Kidney capillary endothelial cell (primary cell): ENCODE results near the gene PRKCB.

Source experiments
- DNase-seq: peaks from one replicate; pipeline ENCODE4 v3.0.0-alpha.2; 2018; ENCODE audit warnings: low spot score

The PRKCB gene

DNA sequence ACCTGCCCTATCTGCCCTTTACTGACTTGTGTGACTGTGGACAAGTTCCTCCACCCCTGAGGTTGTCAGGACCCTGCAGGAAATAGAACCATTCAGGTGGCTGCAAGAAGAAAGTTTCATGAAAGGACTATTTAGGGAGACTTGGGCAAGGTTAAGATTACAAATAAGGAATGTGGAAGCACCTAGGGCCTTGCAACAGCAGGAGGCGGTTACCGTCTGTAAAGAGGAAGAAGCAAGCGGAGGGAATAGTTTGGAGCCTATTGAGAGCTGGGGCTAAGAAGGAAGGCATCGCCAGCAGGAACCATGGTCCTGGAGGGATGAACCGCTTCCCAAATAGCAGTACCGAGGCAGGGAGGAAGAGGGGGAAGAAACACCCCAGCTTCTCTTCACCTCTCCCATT lies 132.4 kb downstream of the PRKCB start:
- DNase-seq = no peak

- DNase-seq = no peak
Observed at GRCh38 chr16:23969468-23970297, 133.9 kb downstream of the PRKCB start.

DNA sequence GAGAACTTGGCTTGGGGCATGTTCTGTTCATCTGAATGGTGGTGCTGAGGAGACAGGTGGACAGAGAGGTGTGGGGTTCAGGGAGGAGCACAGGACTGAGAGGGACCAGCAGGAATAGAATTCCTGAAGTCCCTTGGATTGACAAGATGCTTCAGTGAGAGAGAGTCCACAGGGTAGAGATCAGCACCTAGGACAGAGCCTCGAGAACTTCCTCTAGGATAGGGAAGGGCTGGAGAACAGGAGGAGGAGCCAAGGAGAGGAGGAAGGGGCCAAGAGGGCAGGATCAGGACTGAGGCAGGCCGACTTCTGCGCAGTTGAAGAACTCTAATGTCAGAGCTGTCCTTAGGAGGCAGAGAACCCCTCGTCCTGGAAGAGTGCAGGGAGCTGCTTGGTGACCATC lies 138.4 kb downstream of the PRKCB start:
- DNase-seq = no peak

GRCh38 chr16:23975293-23975692 lies 139.5 kb downstream of the PRKCB start:
- no peak for DNase-seq

GRCh38 chr16:23976091-23976490 lies 140.3 kb downstream of the PRKCB start:
- DNase-seq = no peak

DNA sequence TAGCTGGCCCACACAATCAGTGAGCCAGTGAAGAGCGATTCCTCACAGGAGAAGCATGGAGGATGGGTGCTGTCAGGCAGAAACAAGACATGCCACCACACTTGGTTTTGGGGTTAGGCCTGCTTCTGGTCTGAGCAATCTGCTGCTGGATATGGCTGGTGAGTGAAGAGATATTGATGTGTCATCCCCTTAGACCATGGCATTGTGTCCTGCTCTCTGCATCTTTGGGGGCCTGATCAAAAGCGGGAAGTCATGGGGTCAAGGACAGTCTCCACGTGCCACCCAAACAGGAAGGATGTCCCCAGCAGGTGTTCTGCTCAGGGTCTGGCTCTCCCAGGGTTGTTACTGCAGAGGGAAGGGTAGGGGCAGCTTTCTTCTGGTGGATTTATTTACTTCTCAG lies 140.7 kb downstream of the PRKCB start:
- DNase-seq = no peak

DNA sequence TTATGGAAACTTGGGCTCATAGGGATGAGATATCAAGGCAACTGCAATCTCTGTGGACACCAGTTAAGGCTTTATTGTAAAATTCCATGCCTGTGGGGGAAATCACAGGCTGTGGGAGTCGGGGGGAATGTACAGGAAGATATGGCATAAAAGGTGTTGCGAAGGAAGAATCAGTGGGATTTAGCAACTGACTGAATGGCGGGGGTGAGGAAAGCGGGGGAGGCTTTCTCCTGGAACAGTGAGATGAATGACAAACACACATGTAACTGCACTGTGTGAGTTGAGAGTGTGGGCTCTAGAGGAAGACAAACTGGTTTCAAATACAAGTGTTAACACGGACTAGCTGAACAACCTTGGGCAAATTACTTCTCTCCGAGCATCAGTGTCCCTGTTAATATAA lies 143.7 kb downstream of the PRKCB start:
- DNase-seq = no peak

DNA sequence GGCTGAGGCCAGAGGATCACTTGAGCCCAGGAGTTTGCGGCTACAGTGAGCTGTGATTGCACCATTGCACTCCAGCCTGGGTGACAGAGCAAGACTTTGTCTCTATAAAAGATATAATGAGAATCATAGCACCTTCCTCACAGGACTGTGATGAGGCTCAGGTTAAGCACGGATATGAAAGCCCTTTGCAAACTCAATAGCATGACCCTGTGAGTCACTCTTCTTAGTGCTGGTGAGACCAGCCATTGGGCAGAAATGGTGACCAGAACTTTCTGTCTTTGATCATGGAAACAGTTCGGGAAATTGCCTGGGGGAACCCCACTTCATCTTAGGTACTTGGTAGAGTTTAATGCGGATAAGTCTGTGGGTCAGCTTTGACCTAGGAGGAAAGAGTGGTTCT lies 144.2 kb downstream of the PRKCB start:
- DNase-seq = no peak

DNA sequence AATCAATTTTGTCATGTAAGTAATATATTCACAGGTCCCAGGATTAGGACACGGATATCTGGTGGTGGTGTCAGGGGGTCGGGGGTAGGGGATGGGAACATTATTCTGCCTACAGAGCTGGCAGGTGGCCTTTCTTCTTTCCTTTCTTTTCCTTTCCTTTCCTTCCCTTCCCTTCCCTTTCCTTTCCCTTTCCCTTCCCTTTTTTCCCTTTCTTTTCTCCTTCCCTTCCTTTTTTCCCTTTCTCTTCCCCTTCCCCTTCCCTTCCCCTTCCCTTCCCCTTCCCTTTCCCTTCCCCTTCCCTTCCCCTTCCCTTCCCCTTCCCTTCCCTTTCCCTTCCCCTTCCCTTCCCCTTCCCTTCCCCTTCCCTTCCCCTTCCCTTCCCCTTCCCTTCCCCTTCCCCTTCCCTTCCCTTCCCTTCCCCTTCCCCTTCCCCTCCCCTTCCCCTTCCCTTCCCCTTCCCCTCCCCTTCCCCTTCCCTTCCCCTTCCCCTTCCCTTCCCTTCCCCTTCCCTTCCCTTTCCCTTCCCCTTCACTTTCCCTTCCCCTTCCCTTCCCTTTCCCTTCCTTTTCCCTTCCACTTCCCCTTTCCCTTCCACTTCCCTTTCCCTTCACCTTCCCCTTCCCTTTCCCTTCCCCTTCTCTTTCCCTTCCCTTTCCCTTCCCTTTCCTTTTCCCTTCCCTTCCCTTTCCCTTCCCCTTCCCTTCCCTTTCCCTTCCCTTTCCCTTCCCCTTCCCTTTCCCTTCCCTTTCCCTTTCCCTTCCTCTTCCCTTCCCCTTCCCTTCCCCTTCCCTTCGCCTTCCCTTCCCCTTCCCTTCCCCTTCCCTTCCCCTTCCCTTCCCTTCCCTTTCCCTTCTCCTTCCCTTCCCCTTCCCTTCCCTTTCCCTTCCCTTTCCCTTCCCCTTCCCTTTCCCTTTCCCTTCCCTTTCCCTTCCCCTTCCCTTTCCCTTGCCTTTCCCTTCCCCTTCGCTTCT lies 145.9 kb downstream of the PRKCB start:
- DNase-seq = no peak

- DNase-seq = no peak
Observed at GRCh38 chr16:23986455-23986854, 150.7 kb downstream of the PRKCB start.

DNA sequence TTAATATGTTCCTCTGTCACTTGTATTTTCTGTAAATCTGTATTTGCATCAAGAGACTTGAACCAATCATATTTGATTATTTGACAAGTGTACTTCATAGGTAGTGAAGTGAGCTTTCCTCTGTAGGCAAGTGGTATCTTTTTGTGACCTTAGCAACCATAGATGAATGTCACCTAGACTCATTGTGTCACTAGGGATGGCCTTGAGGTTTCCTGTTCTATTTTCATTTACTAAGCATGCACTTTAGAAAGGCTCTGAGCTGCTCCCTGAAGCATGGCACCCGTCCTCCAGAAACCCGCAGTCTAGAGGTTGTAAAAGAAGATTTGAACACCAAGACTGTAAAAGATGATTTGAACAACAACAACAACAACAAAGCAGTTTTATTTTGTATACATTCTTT lies 151.7 kb downstream of the PRKCB start:
- no peak for DNase-seq

DNA sequence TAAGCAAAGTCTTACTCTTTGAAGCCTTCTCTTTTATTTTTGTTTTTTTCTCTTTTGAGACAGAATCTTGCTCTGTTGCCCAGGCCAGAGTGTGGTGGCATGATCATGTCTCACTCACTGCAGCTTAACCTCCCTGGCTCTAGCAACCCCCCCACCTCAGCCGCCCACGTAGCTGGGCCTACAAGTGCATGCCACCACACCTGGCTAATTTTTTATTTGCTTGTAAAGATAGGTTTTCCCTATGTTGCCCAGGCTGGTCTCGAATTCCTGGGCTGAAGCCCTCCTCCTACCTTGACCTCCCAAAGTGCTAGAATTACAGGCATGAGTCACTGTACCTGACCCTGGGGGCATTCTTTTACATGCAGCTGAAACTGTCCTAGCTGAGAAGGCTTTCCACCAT lies 154.7 kb downstream of the PRKCB start:
- no peak for DNase-seq

- no peak for DNase-seq
Observed at GRCh38 chr16:23991066-23991465, 155.3 kb downstream of the PRKCB start.

DNA sequence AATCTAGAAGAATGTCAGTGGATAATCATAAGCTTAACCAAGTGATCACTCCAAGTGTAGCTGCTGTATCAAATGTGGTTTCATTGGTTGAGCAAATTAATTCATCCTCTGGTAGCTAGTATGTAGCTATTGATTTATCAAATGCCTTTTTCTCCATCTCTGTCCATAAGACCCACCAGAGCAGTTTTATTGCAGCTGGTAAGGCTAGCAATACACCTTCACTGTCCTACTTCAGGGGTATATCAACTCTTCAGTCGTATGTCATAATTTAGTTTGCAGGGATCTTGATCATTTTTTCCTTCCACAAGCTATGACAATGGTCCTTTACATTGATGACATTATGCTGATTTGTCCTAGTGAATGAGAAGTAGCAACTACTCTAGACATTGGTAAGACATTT lies 158.8 kb downstream of the PRKCB start:
- DNase-seq = no peak

DNA sequence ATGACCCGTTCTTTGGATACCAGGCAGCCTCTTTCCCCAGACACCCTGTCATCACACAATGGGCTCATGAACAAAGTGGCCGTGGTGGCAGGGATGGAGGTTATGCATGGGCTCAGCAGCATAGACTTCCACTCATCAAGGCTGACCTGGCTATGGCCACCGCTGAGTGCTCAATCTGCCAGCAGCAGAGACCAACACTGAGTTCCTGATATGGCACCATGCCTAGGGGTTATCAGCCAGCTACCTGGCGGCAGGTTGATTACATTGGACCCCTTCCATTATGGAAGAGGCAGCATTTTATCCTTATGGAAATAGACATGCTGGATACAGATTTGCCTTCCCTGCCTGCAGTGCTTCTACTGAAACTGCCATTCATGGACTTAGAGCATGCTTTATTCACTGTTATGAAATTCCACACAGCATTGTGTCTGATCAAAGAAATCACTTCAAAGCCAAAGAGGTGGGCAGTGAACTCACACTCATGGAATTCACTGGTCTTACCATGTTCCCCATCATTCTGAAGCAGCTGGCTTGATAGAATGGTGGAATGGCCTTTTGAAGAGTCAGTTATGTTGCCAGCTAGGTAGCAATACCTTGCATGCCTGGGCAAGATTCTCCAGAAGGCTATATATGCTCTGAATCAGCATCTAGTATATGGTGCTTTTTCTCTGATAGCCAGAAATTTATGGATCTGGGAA lies 160.6 kb downstream of the PRKCB start:
- DNase-seq = no peak

DNA sequence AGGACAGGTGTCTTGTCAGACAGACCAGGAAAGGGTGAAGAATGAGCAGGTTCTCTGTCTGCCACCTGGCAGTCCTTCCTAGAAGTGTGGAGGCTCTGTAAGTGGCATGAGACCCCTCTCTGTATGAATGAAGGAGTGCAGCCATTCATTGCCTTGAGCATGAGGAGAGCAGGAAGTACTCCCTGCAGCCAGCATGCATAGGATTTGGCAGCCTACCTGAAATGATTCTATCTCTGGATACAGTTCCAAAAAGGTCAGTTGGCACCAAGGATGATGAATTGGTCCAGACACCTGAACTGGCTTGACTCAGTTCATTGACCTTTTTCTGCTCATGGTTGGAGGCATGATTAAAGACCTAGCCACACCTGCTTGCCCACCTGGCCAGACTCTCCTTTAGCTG lies 163.0 kb downstream of the PRKCB start:
- DNase-seq = no peak

GRCh38 chr16:23999663-24000062 lies 163.9 kb downstream of the PRKCB start:
- DNase-seq = no peak

DNA sequence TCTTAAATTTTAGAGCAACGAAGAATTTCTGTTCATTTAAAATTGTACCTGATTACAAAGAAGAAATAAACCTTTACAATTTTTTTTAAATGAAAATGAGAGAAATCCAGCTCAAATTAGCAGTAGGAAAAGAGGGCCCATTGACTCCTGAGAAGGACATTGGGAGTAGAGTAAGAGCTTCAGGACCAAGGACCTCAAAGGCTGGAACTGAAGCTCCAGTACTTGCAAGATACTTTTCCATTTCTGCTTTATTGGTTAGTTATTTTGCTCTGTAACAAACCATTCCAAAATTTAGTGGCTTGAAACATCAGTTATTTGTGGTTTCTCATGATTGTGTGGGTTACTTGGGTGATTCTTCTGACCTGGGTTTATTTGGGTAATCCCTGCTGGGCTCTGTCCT lies 165.9 kb downstream of the PRKCB start:
- DNase-seq = no peak

DNA sequence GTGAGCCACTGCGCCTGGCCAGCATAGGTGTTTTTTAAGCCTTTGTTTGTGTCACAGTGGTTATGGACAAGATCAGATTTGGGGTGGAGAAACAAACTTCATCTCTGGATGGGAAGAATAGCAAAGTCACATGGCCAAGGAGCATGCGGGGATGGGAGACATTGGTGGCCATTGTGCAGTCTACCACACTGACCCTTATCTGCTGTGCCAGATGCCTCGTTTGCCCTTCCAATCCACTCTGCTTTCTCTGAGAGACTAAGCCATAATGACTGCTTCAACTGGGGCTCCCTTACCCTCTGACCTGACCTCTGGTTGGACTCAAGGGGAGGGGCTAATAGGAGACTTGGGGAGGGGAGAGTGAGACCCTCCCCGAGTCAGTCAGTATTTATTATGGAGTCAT lies 166.8 kb downstream of the PRKCB start:
- DNase-seq = no peak

DNA sequence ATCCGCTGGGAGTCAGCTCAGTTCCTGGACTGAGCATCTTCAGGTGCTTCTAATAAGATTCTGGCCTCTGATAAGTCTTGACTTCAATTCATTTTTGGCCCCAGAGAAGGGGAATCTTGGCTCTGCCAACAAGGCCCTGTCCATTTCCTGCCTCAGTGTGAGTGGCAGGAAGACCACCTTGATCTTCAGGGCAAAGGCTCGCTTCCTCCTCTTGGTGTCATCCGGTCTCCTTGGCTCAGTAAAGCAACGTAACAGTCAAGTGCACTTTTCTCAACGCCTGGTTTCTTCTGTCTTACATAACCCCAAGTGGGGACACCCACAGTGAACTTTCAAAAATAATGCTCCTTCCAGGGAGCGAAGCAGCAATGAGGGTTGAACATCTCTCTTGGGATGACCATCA lies 169.8 kb downstream of the PRKCB start:
- no peak for DNase-seq

DNA sequence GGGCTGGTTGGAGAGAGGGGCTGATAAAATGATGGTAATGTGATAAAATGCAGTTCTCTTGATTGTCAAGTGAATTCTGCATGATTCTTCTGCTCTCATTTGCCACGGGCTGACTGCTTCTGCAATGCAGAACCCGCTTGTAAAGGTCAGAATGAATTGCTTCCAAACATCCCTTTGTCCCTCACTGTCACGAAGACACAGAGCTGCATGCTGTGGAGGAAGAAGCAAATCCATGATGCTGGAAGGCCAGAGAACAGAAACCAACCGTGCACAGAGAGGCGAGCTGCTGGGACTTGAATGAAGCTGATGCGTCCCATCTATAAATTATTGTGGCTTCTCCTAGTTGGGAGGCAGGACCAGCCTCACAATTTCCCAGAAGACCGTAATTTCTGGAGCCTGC lies 171.6 kb downstream of the PRKCB start:
- no peak for DNase-seq

GRCh38 chr16:24007934-24008333 lies 172.2 kb downstream of the PRKCB start:
- DNase-seq = no peak

DNA sequence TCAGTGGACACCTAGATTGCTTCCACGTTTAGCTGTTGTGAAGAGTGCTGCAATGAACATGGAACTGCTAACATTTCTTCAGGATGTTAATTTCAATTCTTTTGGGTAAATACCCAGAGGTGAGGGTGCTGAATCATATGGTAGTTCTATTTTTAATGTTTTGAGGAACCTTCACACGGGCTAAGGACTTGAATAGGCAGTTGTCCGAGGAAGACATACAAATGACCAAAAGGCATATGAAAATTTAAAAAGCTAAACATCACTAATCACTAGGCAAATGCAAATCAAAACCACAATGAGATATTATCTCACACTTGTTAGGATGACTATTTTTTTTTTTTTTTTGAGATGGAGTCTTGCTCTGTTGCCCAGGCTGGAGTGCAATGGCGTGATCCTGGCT lies 173.3 kb downstream of the PRKCB start:
- no peak for DNase-seq
